Vagina (tissue), 2 donors: ENCODE results near the gene MYL12A. TPM values are rescaled to one million over a fixed set of nuclear protein-coding genes. Genes with fewer than 3 reads are reported as not detected.

Experiments used
- DNase-seq, 2 donors: peaks; one replicate each; pipeline ENCODE4 v3.0.0-alpha.2; 2017; ENCODE audit errors: extremely low spot score in 2 of 2
- H3K27ac ChIP-seq: fragments of 200-600 bp; sonication (generic); one replicate; pipeline ENCODE4 v1.5.1; 2019
- H3K27me3 ChIP-seq: fragments of 200-600 bp; sonication (generic); one replicate; pipeline ENCODE4 v1.5.1; 2019
- H3K36me3 ChIP-seq, 2 donors: fragments of 200-600 bp; sonication (generic); one replicate each; pipeline ENCODE4 v1.5.1; 2017 to 2019
- H3K4me1 ChIP-seq: fragments of 200-600 bp; sonication (generic); one replicate; pipeline ENCODE4 v1.5.1; 2019
- H3K4me3 ChIP-seq, 2 donors: fragments of 200-600 bp; sonication (generic); 1 replicate in 1 of 2; 2 replicates in 1 of 2; pipeline ENCODE4 v1.5.1; 2016 to 2019
- H3K9me3 ChIP-seq: fragments of 200-600 bp; sonication (generic); one replicate; pipeline ENCODE4 v1.5.1; 2019
- CTCF ChIP-seq, 3 experiments: fragments of 450-650 bp in 2 of 3; fragments of 200-600 bp in 1 of 3; sonication (generic) in 1 of 3; IDR thresholded peaks; one replicate each; pipeline ENCODE4 v1.5.1; 2017 to 2019; ENCODE audit warnings: antibody characterized with exemption in 3 of 3, mild to moderate bottlenecking in 2 of 3, moderate library complexity in 2 of 3
- POLR2A ChIP-seq, 2 donors: fragments of 450-650 bp; IDR thresholded peaks; one replicate each; pipeline ENCODE4 v1.6.1; 2017; ENCODE audit warnings: antibody characterized with exemption in 2 of 2, mild to moderate bottlenecking in 2 of 2, moderate library complexity in 2 of 2
- POLR2AphosphoS5 ChIP-seq, 2 donors: sonication (generic); formaldehyde crosslinking; IDR thresholded peaks; one replicate each; pipeline ENCODE4 v1.9.0; 2017; ENCODE audit warnings: antibody characterized with exemption in 2 of 2, mild to moderate bottlenecking in 2 of 2, low read depth in 1 of 2; ENCODE audit not compliant: insufficient read depth in 1 of 2
- intact Hi-C: fragments of 100-400 bp; cut with DNase I; formaldehyde crosslinking; loops from one replicate; pipeline ENCODE4 v1.15.1; 2023
- total RNA-seq: library from RNA; depleted of rRNA; stranded (reverse); fragments of >200 nt; gene quantifications from one replicate; pipeline ENCODE4 v1.2.3, GENCODE V29; 2016

Gene MYL12A
- total RNA-seq, 1 donor from 2014 or later, result 193 TPM

GRCh38 chr18:3235846-3236245 lies 11.8 kb upstream of the MYL12A start:
- Histone ChIP-seq H3K4me3 (no peak overlapping the region), H3K36me3 (no peaks in the 10 kb centered on the region), H3K4me1 (no peaks in the 10 kb centered on the region), H3K27me3 (no peaks in the 10 kb centered on the region), H3K27ac (no peak overlapping the region), H3K9me3 (no peaks in the 10 kb centered on the region)
- no peak for TF ChIP-seq POLR2AphosphoS5 (IDR thresholded peaks at IDR 0.05; ENCODE audit: insufficient read depth in 1 of 2, low read depth in 1 of 2)
- no peak for TF ChIP-seq POLR2A (IDR thresholded peaks at IDR 0.05)
- no peak for TF ChIP-seq CTCF (IDR thresholded peaks at IDR 0.05)
- DNase-seq, result no peak
- intact Hi-C loops, result no loop called here

GRCh38 chr18:3236470-3236869 lies 11.1 kb upstream of the MYL12A start:
- Histone ChIP-seq H3K27me3 (no peaks in the 10 kb centered on the region), H3K36me3 (no peaks in the 10 kb centered on the region), H3K9me3 (no peaks in the 10 kb centered on the region), H3K27ac (no peak overlapping the region), H3K4me1 (no peaks in the 10 kb centered on the region), H3K4me3 (no peak overlapping the region)
- no peak for DNase-seq
- TF ChIP-seq POLR2AphosphoS5 (IDR thresholded peaks at IDR 0.05; ENCODE audit: insufficient read depth in 1 of 2, low read depth in 1 of 2) (no peak), CTCF (IDR thresholded peaks at IDR 0.05) (no peak), POLR2A (IDR thresholded peaks at IDR 0.05) (no peak)
- intact Hi-C loops, result no loop called here

GRCh38 chr18:3238742-3239141 lies 8.9 kb upstream of the MYL12A start:
- intact Hi-C loops, result no loop called here
- Histone ChIP-seq H3K27me3 (no peaks in the 10 kb centered on the region), H3K4me3 (no peak overlapping the region), H3K36me3 (no peaks in the 10 kb centered on the region), H3K27ac (no peak overlapping the region), H3K4me1 (no peaks in the 10 kb centered on the region), H3K9me3 (no peaks in the 10 kb centered on the region)
- DNase-seq, result no peak
- TF ChIP-seq CTCF (IDR thresholded peaks at IDR 0.05) (no peak), POLR2AphosphoS5 (IDR thresholded peaks at IDR 0.05; ENCODE audit: insufficient read depth in 1 of 2, low read depth in 1 of 2) (no peak), POLR2A (IDR thresholded peaks at IDR 0.05) (no peak)

- intact Hi-C loops, result loop anchor here (10.0 kb wide), 3 partner anchors 90 to 310 kb away; partner anchors contain the start of gene LPIN2
- no peaks in the 10 kb centered on the region for H3K36me3 ChIP-seq
- H3K27me3 ChIP-seq, result no peaks in the 10 kb centered on the region
- DNase-seq, result no peak
- TF ChIP-seq POLR2AphosphoS5 (IDR thresholded peaks at IDR 0.05; ENCODE audit: insufficient read depth in 1 of 2, low read depth in 1 of 2), result no peak
- TF ChIP-seq POLR2A (IDR thresholded peaks at IDR 0.05), result no peak
- no peak for TF ChIP-seq CTCF (IDR thresholded peaks at IDR 0.05)
- peak overlapping the region in 1 of 2 donors; percentile 98 for H3K4me3 ChIP-seq
- no peaks in the 10 kb centered on the region for H3K9me3 ChIP-seq
- H3K4me1 ChIP-seq, result peaks cover 32% of the 10 kb centered on the region
- H3K27ac ChIP-seq, result peak overlapping the region; percentile 98
Observed at GRCh38 chr18:3245185-3245564, 2.4 kb upstream of the MYL12A start.

GRCh38 chr18:3245853-3246634 lies 1.6 kb upstream of the MYL12A start:
- Histone ChIP-seq H3K4me3 (peak overlapping the region; percentile 93 to 98), H3K4me1 (peaks cover 39% of the 10 kb centered on the region), H3K27me3 (no peaks in the 10 kb centered on the region), H3K27ac (peak overlapping the region; percentile 98), H3K36me3 (no peaks in the 10 kb centered on the region), H3K9me3 (no peaks in the 10 kb centered on the region)
- intact Hi-C loops, result loop anchor here (10.0 kb wide), 3 partner anchors 91 to 311 kb away; partner anchors contain the start of gene LPIN2
- DNase-seq, result peak in 1 of 2 donors; percentile 95
- peak; percentile 24 to 61 for TF ChIP-seq POLR2AphosphoS5 (IDR thresholded peaks at IDR 0.05; ENCODE audit: insufficient read depth in 1 of 2, low read depth in 1 of 2)
- TF ChIP-seq POLR2A (IDR thresholded peaks at IDR 0.05), result no peak
- peak; percentile 79 to 88 (median 87) for TF ChIP-seq CTCF (IDR thresholded peaks at IDR 0.05)
